Measurements from ENCODE around the gene AGO3. TPM values are rescaled to one million over a fixed set of nuclear protein-coding genes. Genes with fewer than 3 reads are reported as not detected.
"Not testable (repeated sequence)": the region's sequence is repeated elsewhere in the genome, so short reads cannot be mapped to it uniquely, and the experiment has no call there.

The AGO3 gene
- total RNA-seq, 1 experiment from 2014 or later, result 15.7 TPM

DNA sequence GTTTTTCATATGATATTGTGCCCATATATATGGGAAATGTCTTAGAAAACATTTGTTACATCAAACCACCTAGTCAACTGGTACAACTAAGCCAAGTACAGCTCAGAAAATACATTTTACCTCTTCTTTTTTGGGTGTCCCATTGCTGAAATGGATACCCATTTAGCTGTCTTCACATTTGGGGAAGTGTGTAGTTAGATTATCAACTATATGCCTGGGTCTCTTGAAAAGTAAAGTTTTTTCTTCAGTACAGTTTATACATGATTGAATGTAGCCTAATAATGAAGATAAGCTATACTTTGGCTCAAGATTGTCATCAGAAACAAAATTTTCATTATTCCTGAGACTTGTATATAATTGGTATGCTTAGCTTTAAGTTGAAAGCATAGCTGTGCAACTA lies 2.0 kb downstream of the AGO3 start:
- H3K27ac ChIP-seq, result no peak overlapping the region
- no peak overlapping the region for H3K4me3 ChIP-seq
- no peaks in the 10 kb centered on the region for H3K9me3 ChIP-seq (replicated peaks)
- H3K27me3 ChIP-seq (replicated peaks), result no peaks in the 10 kb centered on the region
- H3K36me3 ChIP-seq, result peaks cover 9% of the 10 kb centered on the region
- DNase-seq (ENCODE audit: low read depth in 1 of 2, low spot score in 2 of 2), result no peak
- peaks cover 4% of the 10 kb centered on the region for H3K4me1 ChIP-seq (replicated peaks)

DNA sequence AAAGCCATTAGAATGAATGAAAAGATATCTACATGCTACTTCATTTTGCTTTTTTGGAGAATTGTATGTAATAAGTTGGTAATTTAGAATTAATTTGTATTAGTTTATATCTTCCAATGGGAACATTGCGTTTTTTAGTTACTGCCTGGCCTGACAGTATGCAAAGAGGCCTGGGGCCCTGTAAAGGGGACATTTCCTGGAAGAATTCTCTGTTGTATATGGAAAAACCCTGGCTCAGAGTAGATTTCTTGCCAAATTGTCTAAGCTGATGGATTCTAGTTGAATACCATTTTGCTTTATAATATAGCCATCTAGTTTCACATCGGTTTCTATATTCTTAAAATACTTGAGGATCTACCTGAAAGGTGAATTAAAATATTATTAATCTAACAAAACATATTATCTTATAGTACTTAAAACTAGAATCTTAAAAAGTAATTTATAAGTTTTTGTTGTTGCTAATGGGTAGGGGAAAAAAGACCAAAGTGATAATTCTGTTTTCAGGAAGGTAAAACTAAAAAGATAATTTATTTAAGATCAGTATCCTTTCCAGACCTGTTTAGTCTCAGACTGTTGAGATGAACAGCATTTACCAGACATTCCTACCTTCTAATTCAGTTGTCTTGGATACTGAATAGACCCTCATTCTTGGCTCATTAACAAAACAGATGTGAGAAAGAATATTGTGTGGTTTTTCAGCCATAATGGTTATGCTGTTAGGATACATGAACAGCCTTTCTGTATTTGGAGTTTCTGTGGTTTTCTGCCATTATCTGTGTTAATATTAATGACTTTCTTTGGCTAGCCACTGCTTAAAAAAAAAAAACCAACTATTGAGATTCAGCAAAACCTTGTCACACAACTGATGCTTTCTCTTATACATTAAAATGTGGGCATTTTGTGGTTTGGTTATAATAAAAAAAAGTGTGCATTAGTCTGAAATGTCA lies 4.8 kb downstream of the AGO3 start:
- no peaks in the 10 kb centered on the region for H3K9me3 ChIP-seq (replicated peaks)
- no peaks in the 10 kb centered on the region for H3K27me3 ChIP-seq (replicated peaks)
- no peak overlapping the region for H3K27ac ChIP-seq
- no peak for DNase-seq (ENCODE audit: low read depth in 1 of 2, low spot score in 2 of 2)
- no peak overlapping the region for H3K4me3 ChIP-seq
- no peaks in the 10 kb centered on the region; the same call in 1 of the 2 replicates for H3K4me1 ChIP-seq (replicated peaks)
- peaks cover 7% of the 10 kb centered on the region for H3K36me3 ChIP-seq

DNA sequence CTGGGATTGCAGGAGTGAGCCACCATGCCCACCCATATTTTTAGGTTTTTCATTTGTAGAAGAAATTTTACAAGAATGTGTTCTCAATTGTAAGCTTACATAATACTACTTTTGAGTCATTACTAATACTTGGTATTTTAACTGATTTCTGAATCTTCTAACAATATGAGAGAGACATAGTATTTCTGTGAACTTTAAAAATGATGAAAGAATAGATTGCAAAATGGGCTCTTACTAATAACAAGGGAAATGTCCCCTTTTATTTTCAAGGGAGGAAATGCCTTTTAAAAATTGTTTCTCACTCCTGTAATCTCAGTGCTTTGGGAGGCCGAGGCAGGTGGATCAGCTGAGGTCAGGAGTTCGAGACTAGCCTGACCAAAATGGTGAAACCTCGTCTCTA lies 5.9 kb downstream of the AGO3 start:
- Histone ChIP-seq H3K4me1 (replicated peaks) (no peaks in the 10 kb centered on the region; the same call in 1 of the 2 replicates), H3K9me3 (replicated peaks) (no peaks in the 10 kb centered on the region), H3K27me3 (replicated peaks) (no peaks in the 10 kb centered on the region), H3K36me3 (no peaks in the 10 kb centered on the region; the same call in 1 of the 2 replicates), H3K27ac (no peak overlapping the region), H3K4me3 (no peak overlapping the region)
- no peak for DNase-seq (ENCODE audit: low read depth in 1 of 2, low spot score in 2 of 2)

DNA sequence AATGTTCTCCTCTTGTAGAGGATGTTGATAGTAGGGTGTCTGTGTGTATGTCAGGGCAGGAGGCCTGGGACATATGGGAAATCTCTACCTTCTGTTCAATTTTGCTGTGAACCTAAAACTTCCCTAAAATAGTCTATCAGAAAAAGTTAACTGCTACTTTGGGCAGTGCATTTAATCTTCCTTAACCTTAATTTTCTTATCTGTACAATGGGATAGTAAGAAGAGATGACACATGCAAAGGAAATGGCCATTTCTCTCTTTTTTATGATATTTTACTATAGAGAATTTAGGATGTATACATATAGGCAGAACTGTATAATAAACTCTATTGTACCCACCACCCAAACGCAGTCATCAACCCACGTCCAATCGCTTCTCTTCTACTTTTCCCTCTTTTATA lies 8.6 kb downstream of the AGO3 start:
- Histone ChIP-seq H3K27me3 (replicated peaks) (no peaks in the 10 kb centered on the region), H3K4me3 (no peak overlapping the region), H3K4me1 (replicated peaks) (no peaks in the 10 kb centered on the region), H3K27ac (no peak overlapping the region), H3K36me3 (no peaks in the 10 kb centered on the region), H3K9me3 (replicated peaks) (no peaks in the 10 kb centered on the region)
- DNase-seq (ENCODE audit: low read depth in 1 of 2, low spot score in 2 of 2), result no peak

DNA sequence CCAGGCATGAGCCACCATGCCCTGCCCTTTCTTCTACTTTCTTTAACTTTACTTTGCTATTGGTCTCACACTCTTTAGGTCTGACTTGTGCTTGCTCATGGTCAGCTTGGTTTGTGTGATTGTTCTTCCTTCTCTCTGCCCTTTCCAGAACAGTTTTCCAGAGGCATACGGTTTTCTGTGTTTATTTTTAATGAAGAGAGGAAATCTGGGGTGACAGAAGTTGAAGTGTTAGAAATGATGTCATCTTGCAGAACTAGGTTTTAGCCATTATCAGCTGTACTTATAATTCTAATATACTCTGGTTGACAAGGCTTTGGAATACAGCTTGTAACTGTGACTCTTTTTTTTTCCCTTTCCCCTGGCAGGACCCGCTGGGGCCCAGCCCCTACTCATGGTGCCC lies 14.4 kb downstream of the AGO3 start:
- Histone ChIP-seq H3K27ac (no peak overlapping the region), H3K4me1 (replicated peaks) (no peaks in the 10 kb centered on the region), H3K27me3 (replicated peaks) (no peaks in the 10 kb centered on the region), H3K36me3 (peaks cover 12% of the 10 kb centered on the region; the same call in 1 of the 2 replicates), H3K9me3 (replicated peaks) (no peaks in the 10 kb centered on the region), H3K4me3 (no peak overlapping the region)
- no peak for DNase-seq (ENCODE audit: low read depth in 1 of 2, low spot score in 2 of 2)

DNA sequence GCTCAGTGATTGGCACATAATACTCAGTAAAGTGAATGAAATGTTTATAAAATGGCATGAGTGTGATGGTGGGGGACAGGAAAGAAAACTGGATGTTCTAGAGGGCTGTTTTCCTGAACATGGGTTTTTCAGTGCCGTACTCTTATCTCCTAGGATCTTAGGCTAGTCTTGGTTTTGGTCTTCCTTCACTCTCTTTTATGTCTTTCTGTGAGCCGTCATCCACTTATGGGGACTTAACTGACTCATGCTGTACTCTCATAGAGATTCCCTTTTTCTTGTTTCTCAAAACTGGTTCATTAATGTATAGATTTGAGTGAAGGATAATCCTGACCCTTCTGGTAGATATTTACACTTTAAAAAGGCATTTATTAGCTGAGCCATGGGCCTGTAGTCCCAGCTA lies 16.6 kb downstream of the AGO3 start:
- Histone ChIP-seq H3K27ac (no peak overlapping the region), H3K27me3 (replicated peaks) (no peaks in the 10 kb centered on the region), H3K9me3 (replicated peaks) (no peaks in the 10 kb centered on the region), H3K36me3 (peaks cover 13% of the 10 kb centered on the region; the same call in 1 of the 2 replicates), H3K4me3 (no peak overlapping the region), H3K4me1 (replicated peaks) (no peaks in the 10 kb centered on the region)
- no peak for DNase-seq (ENCODE audit: low read depth in 1 of 2, low spot score in 2 of 2)

DNA sequence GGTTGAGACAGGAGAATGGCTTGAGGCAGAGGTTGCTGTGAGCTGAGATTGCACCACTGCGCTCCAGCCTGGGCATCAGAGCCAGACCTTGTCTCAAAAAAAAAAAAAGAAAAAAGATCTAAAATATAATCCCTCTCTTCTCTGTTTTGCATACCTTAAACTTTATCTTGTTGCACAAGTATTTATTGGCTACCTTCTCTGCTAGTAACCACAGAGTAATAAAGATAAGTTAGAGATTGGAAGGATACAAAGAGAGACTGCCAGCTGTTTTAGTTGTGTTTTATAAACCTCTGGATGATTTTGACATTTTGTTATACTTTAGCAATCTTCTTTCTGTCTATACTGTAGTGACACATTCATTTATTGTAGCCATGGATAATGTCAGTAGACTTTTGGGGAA lies 27.7 kb downstream of the AGO3 start:
- no peak for DNase-seq (ENCODE audit: low read depth in 1 of 2, low spot score in 2 of 2)
- Histone ChIP-seq H3K4me3 (no peak overlapping the region), H3K27ac (no peak overlapping the region), H3K36me3 (peaks cover 6% of the 10 kb centered on the region; the same call in 1 of the 2 replicates), H3K9me3 (replicated peaks) (no peaks in the 10 kb centered on the region), H3K4me1 (replicated peaks) (no peaks in the 10 kb centered on the region), H3K27me3 (replicated peaks) (no peaks in the 10 kb centered on the region)

DNA sequence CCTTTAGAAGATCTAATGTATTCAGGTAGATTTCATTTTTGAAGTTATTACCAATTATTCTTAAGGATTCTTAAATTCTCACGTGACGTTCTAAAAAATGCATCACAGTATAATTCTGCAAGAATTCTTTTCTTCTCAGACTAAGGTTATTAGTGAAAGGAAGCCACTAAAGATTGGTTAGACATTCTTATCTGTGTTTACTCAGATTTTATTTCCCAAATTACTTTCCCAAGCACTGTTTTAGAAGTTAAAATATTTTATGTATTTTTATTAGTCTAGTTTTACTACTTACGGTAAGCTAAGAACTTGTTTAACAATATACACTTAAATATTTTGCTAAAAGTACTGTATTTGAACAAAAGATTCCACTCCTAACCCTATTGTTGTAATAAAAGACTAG lies 28.4 kb downstream of the AGO3 start:
- no peaks in the 10 kb centered on the region for H3K9me3 ChIP-seq (replicated peaks)
- no peaks in the 10 kb centered on the region for H3K27me3 ChIP-seq (replicated peaks)
- H3K4me1 ChIP-seq (replicated peaks), result no peaks in the 10 kb centered on the region
- H3K27ac ChIP-seq, result no peak overlapping the region
- no peak overlapping the region for H3K4me3 ChIP-seq
- H3K36me3 ChIP-seq, result peaks cover 6% of the 10 kb centered on the region; the same call in 1 of the 2 replicates
- no peak for DNase-seq (ENCODE audit: low read depth in 1 of 2, low spot score in 2 of 2)

DNA sequence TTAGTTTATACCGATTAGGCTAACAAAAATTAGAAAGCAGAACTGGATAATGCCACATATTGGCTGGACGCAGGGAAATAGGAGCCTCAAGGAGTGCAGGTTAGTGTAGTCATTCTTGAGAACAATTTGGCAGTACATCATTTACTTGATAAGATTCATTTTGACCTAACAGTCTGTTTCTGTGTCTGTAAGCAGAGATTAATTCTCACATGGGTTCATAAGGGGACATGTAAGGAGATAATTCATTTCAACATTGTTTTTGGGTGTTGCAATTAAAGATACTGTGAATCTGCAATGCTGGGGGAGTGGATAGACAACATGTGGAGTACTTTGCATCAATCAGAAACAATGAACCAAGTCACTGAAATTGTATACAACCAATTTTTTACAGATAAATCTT lies 32.0 kb downstream of the AGO3 start:
- H3K27me3 ChIP-seq (replicated peaks), result no peaks in the 10 kb centered on the region
- H3K36me3 ChIP-seq, result no peaks in the 10 kb centered on the region
- no peaks in the 10 kb centered on the region for H3K4me1 ChIP-seq (replicated peaks)
- no peak for DNase-seq (ENCODE audit: low read depth in 1 of 2, low spot score in 2 of 2)
- no peak overlapping the region for H3K27ac ChIP-seq
- no peak overlapping the region for H3K4me3 ChIP-seq
- H3K9me3 ChIP-seq (replicated peaks), result no peaks in the 10 kb centered on the region

DNA sequence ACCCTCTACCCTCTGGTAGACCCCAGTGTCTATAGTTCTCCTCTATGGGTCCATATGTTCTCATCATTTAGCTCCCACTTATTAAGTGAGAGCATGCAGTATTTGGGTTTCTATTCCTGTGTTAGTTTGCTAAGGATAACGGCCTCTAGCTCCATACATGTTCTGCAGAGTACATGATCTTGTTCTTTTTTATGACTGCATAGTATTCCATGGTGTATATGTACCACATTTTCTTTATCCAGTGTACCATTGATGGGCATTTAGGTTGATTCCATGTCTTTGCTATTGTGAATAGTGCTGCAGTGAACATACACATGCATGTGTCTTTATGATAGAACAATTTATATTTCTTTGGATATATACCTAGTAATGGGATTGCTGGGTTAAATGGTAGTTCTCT lies 33.4 kb downstream of the AGO3 start:
- not testable (repeated sequence) for DNase-seq (ENCODE audit: low read depth in 1 of 2, low spot score in 2 of 2); H3K36me3 ChIP-seq; H3K27me3 ChIP-seq (replicated peaks); H3K9me3 ChIP-seq (replicated peaks); H3K4me1 ChIP-seq (replicated peaks); H3K4me3 ChIP-seq; H3K27ac ChIP-seq

DNA sequence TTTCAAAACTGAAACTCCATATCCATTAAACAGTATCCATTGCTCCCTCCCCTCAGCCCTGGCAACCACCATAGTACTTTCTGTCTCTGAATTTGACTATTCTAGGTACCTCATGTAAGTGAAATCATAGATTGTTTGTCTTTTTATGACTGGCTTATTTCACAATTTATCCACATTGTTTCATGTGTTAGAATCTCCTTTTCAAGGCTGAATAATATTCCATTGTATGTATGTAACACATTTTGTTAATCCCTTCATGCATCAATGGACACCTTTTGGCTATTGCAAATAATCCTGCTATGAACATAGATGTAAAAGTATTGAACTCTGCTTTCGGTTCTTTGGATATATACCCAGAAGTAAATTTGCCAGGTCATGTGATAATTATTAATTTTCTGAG lies 37.5 kb downstream of the AGO3 start:
- H3K4me1 ChIP-seq (replicated peaks), result no peaks in the 10 kb centered on the region
- no peaks in the 10 kb centered on the region for H3K27me3 ChIP-seq (replicated peaks)
- H3K9me3 ChIP-seq (replicated peaks), result no peaks in the 10 kb centered on the region
- no peak overlapping the region for H3K27ac ChIP-seq
- no peak for DNase-seq (ENCODE audit: low read depth in 1 of 2, low spot score in 2 of 2)
- no peak overlapping the region for H3K4me3 ChIP-seq
- peaks cover 8% of the 10 kb centered on the region for H3K36me3 ChIP-seq

DNA sequence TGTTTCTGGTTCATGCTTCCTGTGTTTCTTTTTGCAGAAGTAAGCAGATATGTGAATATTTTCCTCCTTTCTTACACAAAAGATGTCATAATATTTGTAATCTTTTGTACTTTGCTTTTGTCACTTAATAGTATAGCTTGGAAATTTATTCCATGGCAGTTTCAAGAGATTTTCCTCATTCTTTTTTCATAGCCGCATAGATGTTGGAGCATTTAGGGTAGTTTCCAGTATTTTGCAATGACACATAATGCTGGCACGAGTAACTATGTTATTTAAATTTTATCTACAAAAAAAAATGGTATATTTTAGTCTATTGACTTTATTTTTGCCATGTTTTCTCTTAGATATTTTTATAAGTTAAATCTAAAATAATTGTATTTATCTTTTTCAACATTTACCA lies 40.7 kb downstream of the AGO3 start:
- DNase-seq (ENCODE audit: low read depth in 1 of 2, low spot score in 2 of 2), result no peak
- Histone ChIP-seq H3K4me3 (no peak overlapping the region), H3K27ac (no peak overlapping the region), H3K36me3 (peaks cover 17% of the 10 kb centered on the region), H3K9me3 (replicated peaks) (no peaks in the 10 kb centered on the region), H3K4me1 (replicated peaks) (no peaks in the 10 kb centered on the region), H3K27me3 (replicated peaks) (no peaks in the 10 kb centered on the region)

DNA sequence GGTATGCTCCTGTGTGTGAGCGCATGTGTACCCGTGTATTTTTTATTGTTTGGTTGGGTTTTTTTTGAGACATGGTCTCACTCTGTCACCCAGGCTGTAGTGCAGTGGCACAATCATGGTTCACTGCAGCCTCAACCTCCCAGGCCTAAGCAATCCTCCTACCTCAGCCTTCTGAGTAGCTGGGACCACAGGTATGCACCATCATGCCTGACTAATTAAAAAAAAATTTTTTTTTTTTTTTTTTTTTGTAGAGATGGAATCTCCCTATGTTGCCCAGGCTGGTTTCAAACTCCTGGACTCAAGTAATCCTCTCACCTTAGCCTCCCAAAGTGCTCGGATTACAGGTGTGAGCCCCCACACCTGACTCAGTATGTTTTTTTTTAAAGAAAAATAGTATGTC lies 41.7 kb downstream of the AGO3 start:
- H3K36me3 ChIP-seq, result peaks cover 19% of the 10 kb centered on the region
- DNase-seq (ENCODE audit: low read depth in 1 of 2, low spot score in 2 of 2); H3K27me3 ChIP-seq (replicated peaks); H3K4me1 ChIP-seq (replicated peaks); H3K4me3 ChIP-seq; H3K9me3 ChIP-seq (replicated peaks); H3K27ac ChIP-seq: not testable (repeated sequence)

DNA sequence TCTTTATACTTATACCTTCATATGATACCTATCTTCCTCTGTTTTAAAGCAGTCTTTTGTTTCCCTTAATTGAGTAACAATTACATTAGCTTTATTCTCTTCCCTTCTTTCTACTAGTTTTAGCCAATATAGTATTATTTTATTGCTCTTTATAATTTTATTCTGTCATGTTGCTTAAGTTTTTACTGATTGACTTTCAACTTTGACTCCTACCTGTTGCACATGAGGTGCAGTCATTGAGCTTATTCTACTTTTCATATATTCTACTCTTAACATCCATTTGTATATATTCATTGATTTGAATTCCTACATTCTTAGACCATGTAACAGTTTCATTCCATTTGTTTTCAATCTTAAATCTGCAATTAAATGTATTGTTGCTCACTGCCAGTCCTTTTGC lies 49.2 kb downstream of the AGO3 start:
- Histone ChIP-seq H3K4me1 (replicated peaks) (no peaks in the 10 kb centered on the region), H3K27ac (no peak overlapping the region), H3K4me3 (no peak overlapping the region), H3K9me3 (replicated peaks) (no peaks in the 10 kb centered on the region), H3K27me3 (replicated peaks) (no peaks in the 10 kb centered on the region), H3K36me3 (peaks cover 16% of the 10 kb centered on the region)
- no peak for DNase-seq (ENCODE audit: low read depth in 1 of 2, low spot score in 2 of 2)
